PC-3 (cell line): ENCODE data around the gene ARID1A. TPM values are rescaled to one million over a fixed set of nuclear protein-coding genes. Genes with fewer than 3 reads are reported as not detected.
A peak's percentile ranks its signal among the peaks of the same experiment; 100 is the strongest.

ENCODE experiments used
- ATAC-seq: fragments of 200-7000 bp; cut with Tn5 transposase; 2 replicates; pipeline ENCODE4 v1.9.1; 2020; ENCODE audit warnings: mild to moderate bottlenecking, moderate library complexity
- BruUV-seq: library from RNA; stranded (reverse); fragments of 400-500 nt; replicated peaks from 2 replicates; lab custom pipeline; 2021; lab: Mats Ljungman, UMichigan
- CTCF ChIA-PET: fragments of 300-600 bp; sonication (Branson Sonifier 250); formaldehyde crosslinking; loops from one replicate; lab custom pipeline; 2022; ENCODE audit warnings: antibody characterized with exemption; lab: Charles Lee
- POLR2A ChIA-PET: fragments of 300-600 bp; sonication (Branson Sonifier 250); formaldehyde crosslinking; loops from one replicate; lab custom pipeline; 2022; ENCODE audit warnings: antibody characterized with exemption; ENCODE audit not compliant: unreplicated experiment; lab: Charles Lee
- DNase-seq: peaks from one replicate; pipeline ENCODE4 v3.0.0-alpha.2; 2015
- H2AFZ ChIP-seq: fragments of 300-600 bp; sonication (generic); 2 replicates; pipeline ENCODE4 v1.6.0; 2016; ENCODE audit warnings: antibody characterized with exemption, low read length
- H3F3A ChIP-seq: fragments of 300-600 bp; sonication (generic); one replicate; pipeline ENCODE4 v1.6.0; 2017; ENCODE audit warnings: antibody characterized with exemption, low read length, control low read depth, mild to moderate bottlenecking; ENCODE audit not compliant: unreplicated experiment
- H3K27ac ChIP-seq: fragments of 300-600 bp; sonication (generic); 2 replicates; pipeline ENCODE4 v1.5.1; 2016; ENCODE audit warnings: mild to moderate bottlenecking, low read length
- H3K27me3 ChIP-seq: fragments of 300-600 bp; sonication (generic); 2 replicates; pipeline ENCODE4 v1.6.1; 2016; ENCODE audit warnings: low read length, mixed read lengths
- H3K36me3 ChIP-seq: fragments of 300-600 bp; sonication (generic); 2 replicates; pipeline ENCODE4 v1.6.1; 2016; ENCODE audit warnings: low read depth, mixed run types, low read length, mixed read lengths
- H3K4me1 ChIP-seq: fragments of 300-600 bp; sonication (generic); 2 replicates; pipeline ENCODE4 v1.5.1; 2016; ENCODE audit warnings: low read length; ENCODE audit not compliant: insufficient read depth
- H3K4me2 ChIP-seq: fragments of 300-600 bp; sonication (generic); 2 replicates; pipeline ENCODE4 v1.6.0; 2016; ENCODE audit warnings: low read length
- H3K4me3 ChIP-seq: fragments of 300-600 bp; sonication (generic); 2 replicates; pipeline ENCODE4 v1.5.1; 2016; ENCODE audit warnings: mild to moderate bottlenecking, low read length, mixed read lengths
- H3K79me2 ChIP-seq: fragments of 300-600 bp; sonication (generic); 2 replicates; pipeline ENCODE4 v1.6.1; 2017; ENCODE audit warnings: low read length, mixed read lengths
- H3K9ac ChIP-seq: fragments of 300-600 bp; sonication (generic); 2 replicates; pipeline ENCODE4 v1.6.0; 2016; ENCODE audit warnings: mild to moderate bottlenecking, low read length
- H3K9me2 ChIP-seq: fragments of 300-600 bp; sonication (generic); replicated peaks from 2 replicates; pipeline ENCODE4 v1.6.1; 2016; ENCODE audit warnings: mixed run types, low read length, mixed read lengths
- H3K9me3 ChIP-seq: fragments of 300-600 bp; sonication (generic); 2 replicates; pipeline ENCODE4 v1.6.1; 2016; ENCODE audit warnings: low read length, mixed read lengths
- H4K20me1 ChIP-seq: fragments of 300-600 bp; sonication (generic); 2 replicates; pipeline ENCODE4 v1.6.1; 2016; ENCODE audit warnings: low read length, mixed read lengths
- CTCF ChIP-seq: fragments of 300-600 bp; sonication (generic); conservative IDR thresholded peaks from 2 replicates; pipeline ENCODE4 v1.5.1; 2017; ENCODE audit warnings: antibody characterized with exemption, low read depth, mild to moderate bottlenecking, low read length
- EZH2 ChIP-seq: fragments of 300-600 bp; sonication (generic); IDR thresholded peaks from one replicate; pipeline ENCODE4 v1.6.1; 2017; ENCODE audit warnings: antibody characterized with exemption, mild to moderate bottlenecking, low read length; ENCODE audit not compliant: unreplicated experiment
- EZH2phosphoT487 ChIP-seq: fragments of 300-600 bp; sonication (generic); IDR thresholded peaks from 2 replicates; pipeline ENCODE4 v1.6.1; 2018; ENCODE audit warnings: mild to moderate bottlenecking, antibody characterized with exemption, low read length, borderline replicate concordance
- intact Hi-C: fragments of 100-400 bp; cut with micrococcal nuclease; formaldehyde crosslinking; loops from 2 replicates; pipeline ENCODE4 v1.9.0; 2023
- total RNA-seq: library from RNA; depleted of rRNA; stranded (reverse); fragments of >200 nt; gene quantifications from 2 replicates; pipeline ENCODE4 v1.2.3, GENCODE V29; 2014

The ARID1A gene
- total RNA-seq, 1 experiment from 2014 or later, result 43.8 TPM

- POLR2A ChIA-PET, result interaction anchor here (0.6 kb wide), 2 partner anchors 45 to 588 kb away, joined by 4 to 8 read pairs; no protein-coding TSS in a partner anchor
- intact Hi-C loops, result no loop called here
- H3K36me3 ChIP-seq, result no peaks in the 10 kb centered on the region
Measured at GRCh38 chr1:26822737-26823395, 127.1 kb downstream of the ARID1A start.

DNA sequence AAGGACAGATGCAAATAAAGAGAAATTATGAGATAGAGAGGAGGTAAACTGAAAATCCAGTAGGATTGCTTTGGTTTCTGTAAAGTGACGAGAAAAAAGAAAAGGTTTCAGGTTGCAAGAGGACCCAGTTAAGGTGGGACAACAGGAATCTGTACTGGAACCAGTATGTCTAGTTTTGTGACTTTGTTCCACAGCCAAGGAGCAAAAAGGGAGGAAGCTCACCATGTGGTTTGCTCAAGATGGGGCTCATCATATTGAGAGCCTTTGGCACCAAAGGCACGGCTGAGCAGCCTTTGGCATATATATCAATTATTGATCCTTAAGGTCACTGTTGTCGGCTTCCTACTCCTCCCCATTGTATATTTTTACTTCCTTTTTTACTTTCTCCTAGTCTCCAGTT, 128.9 kb downstream of the ARID1A start:
- H3F3A ChIP-seq, result no peaks in the 10 kb centered on the region
- H2AFZ ChIP-seq, result peak overlapping the region; percentile 59; the same call in 1 of the 2 replicates
- no peaks in the 10 kb centered on the region for H4K20me1 ChIP-seq
- H3K27ac ChIP-seq, result peak overlapping the region; percentile 82
- H3K27me3 ChIP-seq, result no peaks in the 10 kb centered on the region
- DNase-seq (peak; percentile 92), ATAC-seq (no peak)
- no peaks in the 10 kb centered on the region for H3K9me2 ChIP-seq
- no peak overlapping the region for H3K4me3 ChIP-seq
- peak overlapping the region; percentile 33 for H3K9ac ChIP-seq
- ChIA-PET POLR2A (no interaction called here), CTCF (interaction anchor here (0.6 kb wide), 1 partner anchor 223 kb away, joined by 3 read pairs; no protein-coding TSS in a partner anchor)
- no peaks in the 10 kb centered on the region for H3K9me3 ChIP-seq
- 0 out of 2 replicates have a peak, but pooled peaks cover 4% of the 10 kb centered on the region for H3K36me3 ChIP-seq
- no peak for TF ChIP-seq CTCF
- no peak for TF ChIP-seq EZH2phosphoT487
- TF ChIP-seq EZH2, result no peak
- BruUV-seq, result no TSS peak
- intact Hi-C loops, result no loop called here
- H3K4me2 ChIP-seq, result peak overlapping the region; percentile 19
- H3K4me1 ChIP-seq, result peaks cover 34% of the 10 kb centered on the region
- peaks cover 28% of the 10 kb centered on the region for H3K79me2 ChIP-seq

More at GRCh38 chr1:26822737-26823395, 127.1 kb downstream of the ARID1A start:
- Histone ChIP-seq H3K4me1 (peaks cover 25% of the 10 kb centered on the region), H3K4me3 (no peak overlapping the region), H2AFZ (no peak overlapping the region), H3F3A (no peaks in the 10 kb centered on the region), H3K27me3 (no peaks in the 10 kb centered on the region), H3K9me2 (no peaks in the 10 kb centered on the region), H4K20me1 (no peaks in the 10 kb centered on the region), H3K4me2 (no peak overlapping the region), H3K9me3 (no peaks in the 10 kb centered on the region), H3K27ac (no peak overlapping the region), H3K79me2 (peaks cover 11% of the 10 kb centered on the region), H3K9ac (no peak overlapping the region)
- peak; percentile 16 for DNase-seq
- CTCF ChIA-PET, result no interaction called here
- no TSS peak for BruUV-seq
- ATAC-seq, result no peak
- no peak for TF ChIP-seq EZH2
- no peak for TF ChIP-seq CTCF
- no peak for TF ChIP-seq EZH2phosphoT487
